Loucy (cell line): ENCODE data around the gene CCDC8.
"Not testable (repeated sequence)": the region's sequence is repeated elsewhere in the genome, so short reads cannot be mapped to it uniquely, and the experiment has no call there.

ENCODE experiments used
- H2AFZ ChIP-seq: fragments of 200-600 bp; sonication (generic); 2 replicates; pipeline ENCODE4 v1.6.0; 2016; ENCODE audit warnings: antibody characterized with exemption, mild to moderate bottlenecking, low read length, moderate library complexity
- H3F3A ChIP-seq: fragments of 200-600 bp; 2 replicates; pipeline ENCODE4 v1.6.0; 2016; ENCODE audit warnings: antibody characterized with exemption, low read depth, mild to moderate bottlenecking
- H3K27me3 ChIP-seq: fragments of 200-600 bp; sonication (generic); 2 replicates; pipeline ENCODE4 v1.6.1; 2014; ENCODE audit warnings: low read length, mild to moderate bottlenecking; ENCODE audit not compliant: insufficient read depth, poor library complexity, severe bottlenecking
- H3K36me3 ChIP-seq: fragments of 200-600 bp; sonication (generic); 2 replicates; pipeline ENCODE4 v1.6.1; 2016; ENCODE audit warnings: low read length; ENCODE audit not compliant: insufficient read depth
- H3K4me1 ChIP-seq: fragments of 200-600 bp; sonication (generic); 2 replicates; pipeline ENCODE4 v1.5.1; 2014; ENCODE audit warnings: low read length, mild to moderate bottlenecking; ENCODE audit not compliant: insufficient read depth, poor library complexity, severe bottlenecking
- H3K4me2 ChIP-seq: fragments of 200-600 bp; sonication (generic); 2 replicates; pipeline ENCODE4 v1.6.0; 2014; ENCODE audit warnings: antibody characterized with exemption, low read length, low read depth, mild to moderate bottlenecking; ENCODE audit not compliant: poor library complexity, severe bottlenecking
- H3K4me3 ChIP-seq: fragments of 200-600 bp; sonication (generic); 2 replicates; pipeline ENCODE4 v1.5.1; 2014; ENCODE audit warnings: low read length, mild to moderate bottlenecking, mixed read lengths; ENCODE audit not compliant: poor library complexity, severe bottlenecking
- H3K79me2 ChIP-seq: fragments of 200-600 bp; sonication (generic); 2 replicates; pipeline ENCODE4 v1.6.1; 2014; ENCODE audit warnings: low read length; ENCODE audit not compliant: insufficient read depth
- H3K9ac ChIP-seq: fragments of 200-600 bp; sonication (generic); 2 replicates; pipeline ENCODE4 v1.6.0; 2014; ENCODE audit warnings: mild to moderate bottlenecking, low read depth, low read length, moderate library complexity; ENCODE audit not compliant: poor library complexity, severe bottlenecking
- H3K9me2 ChIP-seq: fragments of 200-600 bp; sonication (generic); replicated peaks from 2 replicates; pipeline ENCODE4 v1.6.1; 2016; ENCODE audit warnings: low read depth, low read length, mixed read lengths
- H3K9me3 ChIP-seq: fragments of 200-600 bp; sonication (generic); 2 replicates; pipeline ENCODE4 v1.6.1; 2014; ENCODE audit warnings: mild to moderate bottlenecking, antibody characterized with exemption, low read length, low read depth; ENCODE audit not compliant: insufficient read depth
- H4K20me1 ChIP-seq: fragments of 200-600 bp; sonication (generic); 2 replicates; pipeline ENCODE4 v1.6.0; 2014; ENCODE audit warnings: antibody characterized with exemption, low read length, mild to moderate bottlenecking; ENCODE audit not compliant: insufficient read depth, poor library complexity, severe bottlenecking
- EZH2phosphoT487 ChIP-seq: fragments of 200-600 bp; IDR thresholded peaks from 2 replicates; pipeline ENCODE4 v1.6.1; 2018; ENCODE audit warnings: antibody characterized with exemption, mild to moderate bottlenecking, moderate library complexity, borderline replicate concordance
- TF ChIP-seq, protein P1 (sequence below): fragments of 200-600 bp; sonication (generic); conservative IDR thresholded peaks from 2 replicates; pipeline ENCODE4 v1.5.1; 2014; ENCODE audit warnings: mild to moderate bottlenecking, antibody characterized with exemption, low read length

CCDC8 gene

DNA sequence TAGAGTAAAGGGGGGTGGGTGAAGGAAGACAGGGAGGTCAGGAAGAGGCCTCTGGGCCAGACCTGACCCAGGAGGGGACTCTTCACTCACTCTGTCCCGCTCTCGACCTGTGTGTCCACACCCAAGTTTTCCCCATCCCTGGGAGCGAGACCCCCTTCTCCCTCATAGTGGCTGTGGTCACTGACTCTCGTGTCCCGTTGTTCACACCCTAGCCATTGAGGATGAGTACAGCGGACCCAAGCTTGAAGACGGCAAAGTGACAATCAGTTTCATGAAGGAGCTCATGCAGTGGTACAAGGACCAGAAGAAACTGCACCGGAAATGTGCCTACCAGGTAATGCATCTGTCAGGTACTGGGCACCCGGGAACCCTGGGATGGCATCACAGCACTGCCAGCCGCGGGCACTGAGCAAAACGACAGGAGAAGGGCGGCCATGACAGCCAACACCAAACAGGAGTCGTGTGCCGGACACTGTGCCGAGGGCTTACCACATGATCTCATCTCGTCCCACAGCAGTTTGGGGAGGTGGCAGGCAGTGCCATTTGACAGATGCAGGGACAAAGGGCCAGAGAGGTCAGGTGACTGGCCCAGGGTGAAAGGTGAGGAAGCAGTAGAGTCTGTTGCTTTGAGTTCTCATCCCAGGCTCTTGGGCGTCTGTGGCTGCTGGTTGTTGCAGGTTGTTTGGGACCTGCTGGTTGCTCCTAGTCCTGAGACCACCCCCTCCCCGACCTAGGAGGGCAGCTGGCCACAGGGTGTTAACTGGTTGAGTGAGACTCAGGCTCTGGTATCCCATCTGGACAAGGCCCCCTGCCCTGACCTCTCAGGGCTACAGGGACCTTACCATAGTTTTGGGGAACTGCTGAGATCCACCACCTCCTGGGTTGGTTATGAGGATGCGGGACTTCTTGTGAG is 36.9 kb downstream of the CCDC8 start:
- no peak overlapping the region for H2AFZ ChIP-seq
- no peaks in the 10 kb centered on the region for H3F3A ChIP-seq
- no peaks in the 10 kb centered on the region; the same call in 1 of the 2 replicates for H3K79me2 ChIP-seq
- no peaks in the 10 kb centered on the region for H3K9me2 ChIP-seq
- no peaks in the 10 kb centered on the region for H3K4me1 ChIP-seq
- H4K20me1 ChIP-seq: peaks cover 9% of the 10 kb centered on the region
- no peak overlapping the region for H3K4me3 ChIP-seq
- H3K36me3 ChIP-seq: peaks cover 60% of the 10 kb centered on the region; the same call in 1 of the 2 replicates
- TF ChIP-seq, protein P1, sequence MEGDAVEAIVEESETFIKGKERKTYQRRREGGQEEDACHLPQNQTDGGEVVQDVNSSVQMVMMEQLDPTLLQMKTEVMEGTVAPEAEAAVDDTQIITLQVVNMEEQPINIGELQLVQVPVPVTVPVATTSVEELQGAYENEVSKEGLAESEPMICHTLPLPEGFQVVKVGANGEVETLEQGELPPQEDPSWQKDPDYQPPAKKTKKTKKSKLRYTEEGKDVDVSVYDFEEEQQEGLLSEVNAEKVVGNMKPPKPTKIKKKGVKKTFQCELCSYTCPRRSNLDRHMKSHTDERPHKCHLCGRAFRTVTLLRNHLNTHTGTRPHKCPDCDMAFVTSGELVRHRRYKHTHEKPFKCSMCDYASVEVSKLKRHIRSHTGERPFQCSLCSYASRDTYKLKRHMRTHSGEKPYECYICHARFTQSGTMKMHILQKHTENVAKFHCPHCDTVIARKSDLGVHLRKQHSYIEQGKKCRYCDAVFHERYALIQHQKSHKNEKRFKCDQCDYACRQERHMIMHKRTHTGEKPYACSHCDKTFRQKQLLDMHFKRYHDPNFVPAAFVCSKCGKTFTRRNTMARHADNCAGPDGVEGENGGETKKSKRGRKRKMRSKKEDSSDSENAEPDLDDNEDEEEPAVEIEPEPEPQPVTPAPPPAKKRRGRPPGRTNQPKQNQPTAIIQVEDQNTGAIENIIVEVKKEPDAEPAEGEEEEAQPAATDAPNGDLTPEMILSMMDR: no peak
- no peak for TF ChIP-seq EZH2phosphoT487
- H3K9ac ChIP-seq: no peak overlapping the region
- no peaks in the 10 kb centered on the region for H3K9me3 ChIP-seq
- H3K27me3 ChIP-seq: no peaks in the 10 kb centered on the region
- no peak overlapping the region for H3K4me2 ChIP-seq

DNA sequence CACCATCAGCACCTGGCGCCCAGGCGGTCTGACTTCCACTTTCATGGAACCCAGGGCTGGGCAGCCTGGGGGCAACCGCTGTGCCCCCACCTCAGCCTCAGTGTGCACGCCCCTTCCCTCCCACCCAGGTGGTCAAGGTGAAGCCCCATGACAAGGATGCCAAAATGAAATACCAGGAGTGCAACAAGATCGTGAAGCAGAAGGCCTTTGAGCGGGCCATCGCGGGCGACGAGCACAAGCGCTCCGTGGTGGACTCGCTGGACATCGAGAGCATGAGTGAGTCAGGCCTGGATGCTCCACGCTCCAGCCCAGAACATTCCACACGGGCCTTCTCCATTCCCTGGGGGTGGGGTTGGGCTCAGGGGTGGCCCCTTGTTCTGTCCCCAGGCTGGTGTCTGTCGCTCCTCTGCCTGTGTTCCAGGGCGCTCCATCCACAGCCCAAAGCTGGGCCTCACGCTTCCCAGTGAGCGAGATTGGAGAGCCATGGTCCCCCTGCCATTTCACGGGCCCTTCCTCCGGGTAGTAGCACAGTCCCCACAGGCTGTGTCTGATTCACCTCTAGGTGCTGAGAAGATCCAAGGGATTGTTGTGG is 37.8 kb downstream of the CCDC8 start:
- H3K79me2 ChIP-seq, H3K4me2 ChIP-seq, H3K4me1 ChIP-seq, H3K4me3 ChIP-seq, H3F3A ChIP-seq, H3K27me3 ChIP-seq, H3K9ac ChIP-seq, H3K9me3 ChIP-seq, H2AFZ ChIP-seq, H4K20me1 ChIP-seq, H3K9me2 ChIP-seq: not testable (repeated sequence)
- peaks cover 52% of the 10 kb centered on the region; the same call in 1 of the 2 replicates for H3K36me3 ChIP-seq

DNA sequence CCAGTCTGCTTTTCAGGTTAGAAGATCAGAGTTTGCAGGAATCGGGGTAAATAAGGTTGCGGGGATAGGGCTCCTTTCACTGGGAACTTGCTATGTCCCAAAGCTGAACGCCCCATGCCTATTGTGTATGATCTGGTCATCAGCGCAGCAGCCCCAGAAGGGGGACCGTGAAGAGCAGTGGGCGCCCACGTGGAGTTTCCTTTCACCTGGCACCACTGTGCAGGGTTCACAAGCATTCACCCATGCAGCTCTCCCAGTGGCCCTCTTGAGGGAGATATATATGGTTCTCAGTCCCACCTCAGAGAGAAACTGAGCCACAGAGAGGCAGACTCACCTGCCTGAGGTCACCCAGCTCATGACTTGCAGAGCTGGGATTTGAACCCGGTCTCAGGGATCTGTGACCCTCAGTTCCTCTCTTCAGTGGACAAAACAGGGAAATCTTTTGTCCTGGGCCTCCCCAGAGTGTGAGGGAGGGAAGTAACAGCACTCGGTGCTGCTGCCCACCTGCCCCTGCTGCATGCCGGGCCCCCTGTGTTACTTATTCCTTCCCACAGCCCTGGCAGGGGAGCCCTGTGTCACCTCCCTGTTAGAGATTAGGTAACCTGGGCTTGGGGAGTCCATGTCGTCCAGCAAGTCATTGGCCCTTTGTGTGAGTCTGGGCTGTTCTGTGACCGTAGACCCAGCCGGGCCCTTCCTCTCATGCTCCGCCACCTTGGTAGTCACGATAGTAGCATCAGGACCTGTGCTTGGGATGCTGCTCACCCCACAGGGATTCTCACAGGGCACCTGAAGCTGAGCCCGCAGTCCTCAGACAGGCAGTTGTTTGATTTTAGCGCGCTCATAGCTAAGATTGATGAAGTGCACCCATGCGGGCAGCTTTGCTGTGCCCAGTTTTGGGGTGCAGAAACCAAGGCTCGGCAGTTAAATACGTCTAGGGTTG is 38.6 kb downstream of the CCDC8 start:
- Histone ChIP-seq H4K20me1 (peaks cover 10% of the 10 kb centered on the region), H3K36me3 (peaks cover 44% of the 10 kb centered on the region; the same call in 1 of the 2 replicates), H3K27me3 (no peaks in the 10 kb centered on the region), H3F3A (no peaks in the 10 kb centered on the region), H3K9me3 (no peaks in the 10 kb centered on the region), H3K79me2 (no peaks in the 10 kb centered on the region; the same call in 1 of the 2 replicates), H3K4me1 (no peaks in the 10 kb centered on the region), H3K9me2 (no peaks in the 10 kb centered on the region), H3K9ac (no peak overlapping the region), H3K4me2 (no peak overlapping the region), H3K4me3 (no peak overlapping the region), H2AFZ (no peak overlapping the region)
- no peak for TF ChIP-seq EZH2phosphoT487
- TF ChIP-seq, protein P1: no peak
